BE2C (cell line): ENCODE results near the gene ADAMTS17.

Source experiments
- DNase-seq: peaks from one replicate; pipeline ENCODE4 v3.0.0-alpha.2; 2020
- H3K27me3 ChIP-seq: fragments of 250-450 bp; sonication (Bioruptor Pico); 2 replicates; pipeline ENCODE4 v1.5.1; 2020; ENCODE audit warnings: mild to moderate bottlenecking
- H3K36me3 ChIP-seq: fragments of 250-450 bp; sonication (Bioruptor Pico); 2 replicates; pipeline ENCODE4 v1.5.1; 2020; ENCODE audit warnings: mild to moderate bottlenecking
- H3K4me1 ChIP-seq: fragments of 250-450 bp; sonication (Bioruptor Pico); 2 replicates; pipeline ENCODE4 v1.5.1; 2020
- H3K4me3 ChIP-seq: 2 replicates; pipeline ENCODE4 v1.5.1; 2011; ENCODE audit warnings: low read depth, low read length
- H3K9me3 ChIP-seq: fragments of 250-450 bp; sonication (Bioruptor Pico); 2 replicates; pipeline ENCODE4 v1.5.1; 2020
- TF ChIP-seq, protein P1 (sequence below): IDR thresholded peaks from 2 replicates; pipeline ENCODE4 v1.5.1; 2012; ENCODE audit warnings: mild to moderate bottlenecking, low read depth, low read length

ADAMTS17 gene

GRCh38 chr15:100115066-100115710, 226.6 kb downstream of the ADAMTS17 start:
- TF ChIP-seq, protein P1, sequence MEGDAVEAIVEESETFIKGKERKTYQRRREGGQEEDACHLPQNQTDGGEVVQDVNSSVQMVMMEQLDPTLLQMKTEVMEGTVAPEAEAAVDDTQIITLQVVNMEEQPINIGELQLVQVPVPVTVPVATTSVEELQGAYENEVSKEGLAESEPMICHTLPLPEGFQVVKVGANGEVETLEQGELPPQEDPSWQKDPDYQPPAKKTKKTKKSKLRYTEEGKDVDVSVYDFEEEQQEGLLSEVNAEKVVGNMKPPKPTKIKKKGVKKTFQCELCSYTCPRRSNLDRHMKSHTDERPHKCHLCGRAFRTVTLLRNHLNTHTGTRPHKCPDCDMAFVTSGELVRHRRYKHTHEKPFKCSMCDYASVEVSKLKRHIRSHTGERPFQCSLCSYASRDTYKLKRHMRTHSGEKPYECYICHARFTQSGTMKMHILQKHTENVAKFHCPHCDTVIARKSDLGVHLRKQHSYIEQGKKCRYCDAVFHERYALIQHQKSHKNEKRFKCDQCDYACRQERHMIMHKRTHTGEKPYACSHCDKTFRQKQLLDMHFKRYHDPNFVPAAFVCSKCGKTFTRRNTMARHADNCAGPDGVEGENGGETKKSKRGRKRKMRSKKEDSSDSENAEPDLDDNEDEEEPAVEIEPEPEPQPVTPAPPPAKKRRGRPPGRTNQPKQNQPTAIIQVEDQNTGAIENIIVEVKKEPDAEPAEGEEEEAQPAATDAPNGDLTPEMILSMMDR = no peak
- DNase-seq = no peak
- peaks cover 12% of the 10 kb centered on the region for H3K4me1 ChIP-seq
- H3K9me3 ChIP-seq = no peaks in the 10 kb centered on the region; the same call in 1 of the 2 replicates
- no peak overlapping the region for H3K4me3 ChIP-seq
- H3K27me3 ChIP-seq = no peaks in the 10 kb centered on the region
- peaks cover 4% of the 10 kb centered on the region; the same call in 1 of the 2 replicates for H3K36me3 ChIP-seq

DNA sequence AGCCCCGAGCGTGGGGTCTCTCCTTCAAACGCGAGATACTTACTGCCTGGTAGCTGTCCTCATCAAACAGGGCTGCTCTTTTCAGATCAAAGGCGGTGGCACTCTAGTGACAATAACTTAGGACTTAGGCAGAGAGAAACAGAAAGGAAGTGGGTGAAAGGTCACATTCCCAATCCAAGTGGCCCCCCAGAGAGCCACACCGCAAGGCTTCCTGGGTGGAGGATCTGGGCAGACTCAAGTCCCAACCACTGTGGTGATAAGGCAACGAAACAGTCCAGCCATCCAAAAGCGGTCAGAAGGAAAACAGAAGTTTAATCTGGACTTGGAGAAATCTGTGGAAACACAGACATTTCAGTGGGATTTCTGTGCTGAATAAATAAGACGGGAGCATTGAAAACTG, 227.2 kb downstream of the ADAMTS17 start:
- Histone ChIP-seq H3K27me3 (no peaks in the 10 kb centered on the region), H3K4me1 (peaks cover 12% of the 10 kb centered on the region), H3K36me3 (peaks cover 4% of the 10 kb centered on the region; the same call in 1 of the 2 replicates), H3K9me3 (no peaks in the 10 kb centered on the region), H3K4me3 (no peak overlapping the region)
- no peak for DNase-seq
- TF ChIP-seq, protein P1 = no peak

- Histone ChIP-seq H3K36me3 (peaks cover 4% of the 10 kb centered on the region; the same call in 1 of the 2 replicates), H3K9me3 (no peaks in the 10 kb centered on the region), H3K4me1 (peaks cover 12% of the 10 kb centered on the region), H3K4me3 (no peak overlapping the region), H3K27me3 (no peaks in the 10 kb centered on the region)
- TF ChIP-seq, protein P1 = no peak
- DNase-seq = no peak
Measured at GRCh38 chr15:100114100-100114499, 227.7 kb downstream of the ADAMTS17 start.

GRCh38 chr15:100113351-100114080, 228.3 kb downstream of the ADAMTS17 start:
- no peaks in the 10 kb centered on the region for H3K27me3 ChIP-seq
- peaks cover 4% of the 10 kb centered on the region; the same call in 1 of the 2 replicates for H3K36me3 ChIP-seq
- peaks cover 12% of the 10 kb centered on the region for H3K4me1 ChIP-seq
- H3K9me3 ChIP-seq = no peaks in the 10 kb centered on the region
- TF ChIP-seq, protein P1 = no peak
- DNase-seq = no peak
- H3K4me3 ChIP-seq = no peak overlapping the region

- H3K36me3 ChIP-seq = peaks cover 4% of the 10 kb centered on the region; the same call in 1 of the 2 replicates
- H3K4me3 ChIP-seq = no peak overlapping the region
- TF ChIP-seq, protein P1 = no peak
- no peaks in the 10 kb centered on the region for H3K27me3 ChIP-seq
- no peak for DNase-seq
- peaks cover 12% of the 10 kb centered on the region for H3K4me1 ChIP-seq
- no peaks in the 10 kb centered on the region for H3K9me3 ChIP-seq
Measured at GRCh38 chr15:100112636-100113305, 229.0 kb downstream of the ADAMTS17 start.
